ENCODE measurements around the gene PLK2. TPM values are rescaled to one million over a fixed set of nuclear protein-coding genes. Genes with fewer than 3 reads are reported as not detected.

The PLK2 gene
- total RNA-seq, 2 experiments from 2014 or later: 2.2 to 3.3 TPM

Other genes starting within 250 kb of the PLK2 start
- not detected for gene GAPT, start 31.3 kb upstream of the PLK2 start, total RNA-seq
- gene RAB3C, start 123.0 kb upstream of the PLK2 start, total RNA-seq: not detected